B cell (primary cell): Measurements from ENCODE around the gene SRBD1. TPM values are rescaled to one million over a fixed set of nuclear protein-coding genes. Genes with fewer than 3 reads are reported as not detected.

ENCODE experiments used
- ATAC-seq: fragments of 200-7000 bp; cut with Tn5 transposase; one replicate; pipeline ENCODE4 v1.10.0; 2021; ENCODE audit warnings: low read depth, mild to moderate bottlenecking, moderate number of reproducible peaks, moderate library complexity
- CTCF ChIA-PET: fragments of 350-600 bp; sonication (Branson Sonifier 250); formaldehyde crosslinking; loops from one replicate; lab custom pipeline; 2021; ENCODE audit warnings: antibody characterized with exemption, inconsistent platforms; lab: Charles Lee
- POLR2A ChIA-PET: fragments of 350-600 bp; sonication (Branson Sonifier 250); formaldehyde crosslinking; loops from one replicate; lab custom pipeline; 2021; ENCODE audit warnings: antibody characterized with exemption; lab: Charles Lee
- DNase-seq: peaks from one replicate; pipeline ENCODE4 v3.0.0; 2013
- H2AFZ ChIP-seq: 2 replicates; pipeline ENCODE4 v1.6.1; 2012; ENCODE audit warnings: mild to moderate bottlenecking, low read depth, low read length; ENCODE audit not compliant: insufficient read depth, poor library complexity, severe bottlenecking
- H3K27ac ChIP-seq, 2 donors: 1 replicate in 1 of 2; 2 replicates in 1 of 2; pipeline ENCODE4 v1.5.1; 2012 to 2013; ENCODE audit warnings: low read length in 2 of 2, mild to moderate bottlenecking in 2 of 2, moderate library complexity in 1 of 2
- H3K27me3 ChIP-seq, 4 experiments: fragments of 200-600 bp in 1 of 4; sonication (generic) in 1 of 4; replicated peaks in 1 of 4; 1 replicate in 2 of 4; 2 replicates in 2 of 4; pipeline versions ENCODE4 v1.6.1 to v1.7.0; 2013 to 2016; ENCODE audit warnings: low read length in 3 of 4, mild to moderate bottlenecking in 2 of 4, mixed read lengths in 1 of 4, moderate library complexity in 1 of 4; ENCODE audit not compliant: insufficient read depth in 4 of 4, control insufficient read depth in 3 of 4; ENCODE audit errors: control extremely low read depth in 1 of 4
- H3K36me3 ChIP-seq, 2 experiments: replicated peaks in 1 of 2; 1 replicate in 1 of 2; 2 replicates in 1 of 2; pipeline versions ENCODE4 v1.6.1 to v1.7.1; 2013; ENCODE audit warnings: low read length in 1 of 2; ENCODE audit not compliant: insufficient read depth in 2 of 2, control insufficient read depth in 1 of 2; ENCODE audit errors: control extremely low read depth in 1 of 2, extremely low read depth in 1 of 2
- H3K4me1 ChIP-seq, 2 donors: fragments of 200-600 bp in 1 of 2; sonication (generic) in 1 of 2; 1 replicate in 1 of 2; 2 replicates in 1 of 2; pipeline versions ENCODE4 v1.5.1 to v1.6.1; 2013 to 2017; ENCODE audit warnings: low read length in 2 of 2; ENCODE audit not compliant: control insufficient read depth in 2 of 2, insufficient read depth in 2 of 2
- H3K4me2 ChIP-seq: replicated peaks from 2 replicates; pipeline ENCODE3; 2012; ENCODE audit warnings: mild to moderate bottlenecking, low read depth, low read length; ENCODE audit not compliant: poor library complexity, severe bottlenecking
- H3K4me3 ChIP-seq, 5 experiments: fragments of 200-600 bp in 1 of 5; sonication (generic) in 1 of 5; 1 replicate in 3 of 5; 2 replicates in 2 of 5; pipeline versions ENCODE4 v1.5.1 to v1.7.0; 2011 to 2016; ENCODE audit warnings: low read length in 4 of 5, mild to moderate bottlenecking in 4 of 5, low read depth in 2 of 5, control low read depth in 1 of 5, moderate library complexity in 1 of 5; ENCODE audit not compliant: insufficient read depth in 1 of 5; ENCODE audit errors: control extremely low read depth in 1 of 5, extremely low read depth in 1 of 5
- H3K79me2 ChIP-seq: fragments of 200-600 bp; sonication (generic); one replicate; pipeline ENCODE4 v1.6.0; 2016; ENCODE audit warnings: low read length; ENCODE audit not compliant: control insufficient read depth, insufficient read depth
- H3K9ac ChIP-seq: fragments of 200-600 bp; sonication (generic); 2 replicates; pipeline ENCODE4 v1.6.1; 2017; ENCODE audit warnings: mild to moderate bottlenecking, low read length, moderate library complexity
- H3K9me3 ChIP-seq, 3 donors: one replicate each; pipeline versions ENCODE4 v1.6.1 to v1.7.1; 2013; ENCODE audit warnings: low read length in 2 of 3; ENCODE audit not compliant: control insufficient read depth in 2 of 3, insufficient read depth in 1 of 3; ENCODE audit errors: control extremely low read depth in 1 of 3
- H4K20me1 ChIP-seq: 2 replicates; pipeline ENCODE4 v1.6.0; 2012; ENCODE audit warnings: mild to moderate bottlenecking, low read length; ENCODE audit not compliant: insufficient read depth, control insufficient read depth, poor library complexity, severe bottlenecking
- H3K27ac Mint-ChIP-seq: one replicate; pipeline ENCODE4 v1.8.0; 2021; ENCODE audit warnings: mixed read lengths
- H3K27me3 Mint-ChIP-seq: one replicate; pipeline ENCODE4 v1.8.0; 2021; ENCODE audit warnings: mixed read lengths
- H3K4me1 Mint-ChIP-seq: one replicate; pipeline ENCODE4 v1.8.0; 2021; ENCODE audit warnings: mixed read lengths
- H3K4me3 Mint-ChIP-seq: one replicate; pipeline ENCODE4 v1.8.0; 2021; ENCODE audit warnings: mixed read lengths
- H3K9me3 Mint-ChIP-seq: one replicate; pipeline ENCODE4 v1.8.0; 2022; ENCODE audit warnings: mixed read lengths; ENCODE audit not compliant: insufficient read depth
- EZH2 ChIP-seq: IDR thresholded peaks from 2 replicates; pipeline ENCODE4 v1.6.1; 2012; ENCODE audit warnings: borderline replicate concordance, low read depth, mild to moderate bottlenecking, moderate library complexity, low read length; ENCODE audit not compliant: insufficient read depth, poor library complexity, severe bottlenecking
- WGBS: methylation state at CpG from one replicate; pipeline ENCODE4 v1.1.5; 2013; ENCODE audit warnings: missing lambda C conversion rate; ENCODE audit not compliant: insufficient coverage; 5-methylcytosine and 5-hydroxymethylcytosine counted together
- intact Hi-C: fragments of 100-400 bp; cut with micrococcal nuclease; formaldehyde crosslinking; loops from one replicate; pipeline ENCODE4 v1.10.0; 2022
- polyA plus RNA-seq: library from polyadenylated mRNA; depleted of rRNA; stranded (reverse); fragments of >200 nt; gene quantifications from 2 replicates; pipeline ENCODE4 v1.2.3, GENCODE V29; 2012
- total RNA-seq, 2 donors: library from RNA; stranded (reverse); fragments of 120-200 nt in 1 of 2; gene quantifications; 1 replicate in 1 of 2; 2 replicates in 1 of 2; pipeline versions ENCODE4 v1.2.3 to v1.2.4, GENCODE V29; 2013 to 2022
- TF ChIP-seq, protein P1 (sequence below): fragments of 200-600 bp; IDR thresholded peaks from one replicate; pipeline ENCODE4 v1.8.0; 2022; ENCODE audit warnings: antibody characterized with exemption, mild to moderate bottlenecking

The SRBD1 gene
- total and polyA plus RNA-seq, 2 donors (not counting 1 experiment from before 2014, with no cell fraction given), result 6.2 to 27.1 TPM

DNA sequence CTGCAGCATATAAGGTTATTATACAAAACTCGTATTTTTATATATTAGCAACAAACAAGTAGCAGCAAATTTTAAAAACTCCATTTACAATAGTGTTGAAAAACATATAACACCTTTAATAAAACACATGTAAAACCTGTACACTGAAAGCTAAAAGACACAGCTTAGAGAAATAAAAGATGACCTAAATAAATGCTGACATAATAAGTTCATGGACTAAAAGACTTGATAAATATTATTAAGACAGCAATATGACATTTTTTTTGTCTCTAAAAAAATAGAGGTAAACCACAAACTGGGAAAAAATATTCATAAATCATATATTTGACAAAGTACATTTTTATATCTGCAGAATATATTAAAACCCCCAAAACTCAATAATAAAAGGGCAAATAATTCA, 201.4 kb downstream of the SRBD1 start:
- H3K4me1 ChIP-seq, result no peaks in the 10 kb centered on the region
- peaks cover 0 to 2% (median 0%) of the 10 kb centered on the region in 3 donors for H3K9me3 ChIP-seq
- no peak overlapping the region for H2AFZ ChIP-seq
- no peaks in the 10 kb centered on the region for H3K27me3 Mint-ChIP-seq
- no peak overlapping the region for H3K27ac ChIP-seq
- ATAC-seq (no peak), DNase-seq (no peak)
- H3K27ac Mint-ChIP-seq, result no peak overlapping the region
- intact Hi-C loops, result no loop called here
- no peak overlapping the region for H3K4me3 ChIP-seq
- ChIA-PET CTCF (no interaction called here), POLR2A (no interaction called here)
- no peaks in the 10 kb centered on the region for H3K79me2 ChIP-seq
- no peak for TF ChIP-seq EZH2
- TF ChIP-seq, protein P1, sequence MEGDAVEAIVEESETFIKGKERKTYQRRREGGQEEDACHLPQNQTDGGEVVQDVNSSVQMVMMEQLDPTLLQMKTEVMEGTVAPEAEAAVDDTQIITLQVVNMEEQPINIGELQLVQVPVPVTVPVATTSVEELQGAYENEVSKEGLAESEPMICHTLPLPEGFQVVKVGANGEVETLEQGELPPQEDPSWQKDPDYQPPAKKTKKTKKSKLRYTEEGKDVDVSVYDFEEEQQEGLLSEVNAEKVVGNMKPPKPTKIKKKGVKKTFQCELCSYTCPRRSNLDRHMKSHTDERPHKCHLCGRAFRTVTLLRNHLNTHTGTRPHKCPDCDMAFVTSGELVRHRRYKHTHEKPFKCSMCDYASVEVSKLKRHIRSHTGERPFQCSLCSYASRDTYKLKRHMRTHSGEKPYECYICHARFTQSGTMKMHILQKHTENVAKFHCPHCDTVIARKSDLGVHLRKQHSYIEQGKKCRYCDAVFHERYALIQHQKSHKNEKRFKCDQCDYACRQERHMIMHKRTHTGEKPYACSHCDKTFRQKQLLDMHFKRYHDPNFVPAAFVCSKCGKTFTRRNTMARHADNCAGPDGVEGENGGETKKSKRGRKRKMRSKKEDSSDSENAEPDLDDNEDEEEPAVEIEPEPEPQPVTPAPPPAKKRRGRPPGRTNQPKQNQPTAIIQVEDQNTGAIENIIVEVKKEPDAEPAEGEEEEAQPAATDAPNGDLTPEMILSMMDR, result no peak
- no peaks in the 10 kb centered on the region for H3K4me1 Mint-ChIP-seq
- no peaks in the 10 kb centered on the region for H4K20me1 ChIP-seq
- H3K9me3 Mint-ChIP-seq, result peaks cover 2% of the 10 kb centered on the region
- H3K36me3 ChIP-seq, result peaks cover 11 to 32% of the 10 kb centered on the region in 2 experiments
- H3K9ac ChIP-seq, result no peak overlapping the region
- H3K4me3 Mint-ChIP-seq, result no peak overlapping the region
- no CpG with 5 or more reads among the region's 1 CpG for WGBS
- H3K4me2 ChIP-seq, result no peak overlapping the region
- H3K27me3 ChIP-seq, result no peaks in the 10 kb centered on the region

DNA sequence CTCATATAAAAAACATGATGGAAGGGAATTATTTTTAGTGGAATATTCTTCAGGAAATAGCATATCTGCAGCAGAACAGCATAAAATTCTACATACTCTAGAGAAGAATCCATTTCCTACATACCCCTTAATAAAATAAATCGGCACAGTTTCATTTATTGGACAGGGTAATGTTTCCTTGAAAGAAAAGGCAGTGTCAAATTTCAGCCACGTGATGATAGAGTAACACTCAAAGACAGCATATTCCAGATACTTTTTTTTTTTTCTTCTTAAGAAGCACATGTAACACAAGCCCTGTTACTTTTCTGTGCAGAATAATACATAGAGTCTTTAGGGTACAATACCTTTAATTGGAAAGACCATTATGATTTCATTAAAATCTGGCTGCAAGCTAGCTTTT, 204.4 kb downstream of the SRBD1 start:
- H3K27ac ChIP-seq, result no peak overlapping the region
- DNase-seq, result no peak
- H3K4me1 ChIP-seq, result no peaks in the 10 kb centered on the region
- H3K4me2 ChIP-seq, result no peak overlapping the region
- H3K4me3 Mint-ChIP-seq, result no peak overlapping the region
- ATAC-seq, result no peak
- no peak overlapping the region for H3K27ac Mint-ChIP-seq
- POLR2A ChIA-PET, result interaction anchor here (0.6 kb wide), 1 partner anchor 71 kb away, joined by 4 read pairs; no protein-coding TSS in a partner anchor
- intact Hi-C loops, result no loop called here
- peaks cover 10 to 20% of the 10 kb centered on the region in 2 experiments for H3K36me3 ChIP-seq
- H3K9me3 Mint-ChIP-seq, result peaks cover 2% of the 10 kb centered on the region
- no peaks in the 10 kb centered on the region for H3K27me3 Mint-ChIP-seq
- TF ChIP-seq EZH2, result no peak
- TF ChIP-seq, protein P1, result no peak
- H3K79me2 ChIP-seq, result no peaks in the 10 kb centered on the region
- CTCF ChIA-PET, result no interaction called here
- H3K9ac ChIP-seq, result no peak overlapping the region
- H2AFZ ChIP-seq, result no peak overlapping the region
- WGBS, result no CpG with 5 or more reads among the region's 2 CpGs
- H3K9me3 ChIP-seq, result peaks cover 0 to 2% (median 0%) of the 10 kb centered on the region in 3 donors
- no peaks in the 10 kb centered on the region for H3K4me1 Mint-ChIP-seq
- H3K4me3 ChIP-seq, result no peak overlapping the region
- H3K27me3 ChIP-seq, result no peaks in the 10 kb centered on the region
- H4K20me1 ChIP-seq, result no peaks in the 10 kb centered on the region
